Pulmonary artery endothelial cell (primary cell): ENCODE data around the gene CUX1. TPM values are rescaled to one million over a fixed set of nuclear protein-coding genes. Genes with fewer than 3 reads are reported as not detected.
"Not testable (repeated sequence)": the region's sequence is repeated elsewhere in the genome, so short reads cannot be mapped to it uniquely, and the experiment has no call there.

Source experiments
- DNase-seq: peaks from one replicate; pipeline ENCODE4 v3.0.0-alpha.2; 2011; ENCODE audit warnings: low read depth, low spot score
- total RNA-seq: library from RNA; depleted of rRNA; stranded (reverse); fragments of >200 nt; gene quantifications from 2 replicates; pipeline ENCODE4 v1.2.3, GENCODE V29; 2014

CUX1 gene
- total RNA-seq, 1 donor from 2014 or later = 20.8 TPM

DNA sequence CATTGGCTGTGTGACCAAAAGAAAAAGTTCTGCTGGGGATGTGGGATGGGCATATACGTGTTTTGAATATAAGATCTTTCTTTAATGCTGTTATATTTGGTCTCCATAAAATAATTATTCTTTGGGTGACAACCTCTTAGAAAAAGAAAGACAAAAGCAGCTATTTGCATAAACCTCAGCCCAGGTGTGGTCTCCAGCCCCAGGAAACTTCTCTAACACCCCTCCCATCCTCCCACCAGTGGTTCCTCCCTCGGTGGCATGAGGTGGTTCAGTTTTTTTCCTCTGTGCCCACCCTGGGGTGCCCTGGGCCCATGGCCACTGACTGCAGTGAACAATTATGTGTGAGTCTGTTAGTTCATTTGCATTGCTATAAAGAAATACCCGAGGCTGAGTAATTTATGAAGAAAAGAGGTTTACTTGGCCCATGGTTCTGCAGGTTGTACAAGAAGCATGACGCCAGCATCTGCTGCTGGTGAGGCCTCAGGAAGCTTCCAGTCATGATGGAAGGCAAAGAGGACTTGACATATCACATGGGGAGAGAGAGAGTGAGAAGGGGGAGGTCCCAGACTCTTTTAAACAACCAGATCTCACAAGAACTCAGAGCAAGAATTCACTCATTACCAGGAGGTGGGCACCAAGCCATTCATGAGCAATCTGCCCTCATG is 165.9 kb downstream of the CUX1 start:
- no peak for DNase-seq

DNA sequence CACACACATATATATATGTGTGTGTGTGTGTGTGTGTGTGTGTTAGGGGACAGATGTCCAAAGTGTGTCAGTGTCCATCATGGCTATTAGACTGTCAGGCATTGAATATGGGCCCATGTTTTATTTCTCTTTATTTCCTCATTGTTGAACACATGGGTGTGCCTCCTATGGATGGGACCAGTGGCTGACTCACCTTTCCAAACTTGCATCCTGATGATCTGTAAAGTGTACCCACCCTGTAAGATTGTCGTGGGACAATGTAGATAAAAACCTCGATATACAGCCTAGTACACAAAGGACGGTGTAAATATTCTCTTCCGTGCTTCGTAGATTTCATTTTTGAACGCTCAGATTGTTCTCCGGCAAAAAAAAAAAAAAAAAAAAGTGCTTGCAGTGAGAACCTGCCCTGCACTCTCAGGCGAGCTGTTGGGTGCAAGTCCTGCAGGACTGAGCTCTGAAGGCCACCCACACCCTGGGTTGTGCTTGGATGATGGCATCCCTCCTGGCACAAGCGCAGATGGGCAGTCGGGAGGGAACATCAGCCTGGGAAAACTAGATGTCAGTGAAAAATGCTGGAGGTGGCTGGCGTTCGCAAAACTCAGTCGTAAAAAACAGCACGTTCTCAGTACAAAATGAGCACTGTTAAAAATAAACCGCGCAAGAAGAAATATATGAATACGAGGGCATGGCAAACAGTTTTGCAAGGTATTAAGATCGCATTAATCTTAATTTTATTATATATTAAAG is 166.9 kb downstream of the CUX1 start:
- DNase-seq = no peak

DNA sequence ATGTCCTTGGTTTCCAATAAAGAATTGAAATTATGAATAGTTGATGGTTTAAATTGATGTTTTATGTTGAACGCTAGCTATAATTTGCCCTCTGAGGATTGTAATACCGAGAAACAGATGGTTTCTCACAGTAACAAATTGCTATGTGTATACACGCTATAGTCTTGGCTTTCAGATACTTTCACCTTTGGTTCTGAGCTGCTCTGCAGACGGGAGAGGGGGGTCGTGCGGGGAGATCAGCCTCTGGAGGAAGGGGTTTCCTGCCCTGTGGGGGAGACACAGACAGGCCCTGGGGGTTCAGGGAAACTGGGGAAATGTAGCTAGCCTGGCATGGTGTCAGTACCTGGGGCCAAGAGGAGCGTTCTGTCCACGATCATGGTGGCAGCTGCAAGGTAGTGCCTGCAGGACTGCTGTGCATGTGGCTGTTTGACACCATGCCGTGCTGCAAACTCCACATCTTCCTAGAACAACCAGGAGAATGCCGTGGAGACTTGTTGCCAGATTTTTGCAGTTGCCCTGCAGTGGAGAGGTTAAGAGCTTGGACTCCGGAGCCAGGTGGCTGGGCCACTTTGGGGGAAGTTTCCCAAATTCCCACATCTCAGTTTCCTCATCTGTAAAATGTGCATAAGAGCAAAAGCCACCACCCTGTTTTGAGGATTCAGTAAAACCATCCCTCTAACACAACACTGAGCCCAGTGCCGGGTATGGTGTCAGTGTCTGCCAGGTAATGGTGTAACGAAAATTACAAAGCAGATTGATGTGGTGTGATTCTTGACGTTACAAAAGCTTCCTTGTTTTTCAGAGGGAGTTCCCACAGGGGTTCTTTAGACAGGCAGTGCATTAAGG is 167.9 kb downstream of the CUX1 start:
- no peak for DNase-seq

DNA sequence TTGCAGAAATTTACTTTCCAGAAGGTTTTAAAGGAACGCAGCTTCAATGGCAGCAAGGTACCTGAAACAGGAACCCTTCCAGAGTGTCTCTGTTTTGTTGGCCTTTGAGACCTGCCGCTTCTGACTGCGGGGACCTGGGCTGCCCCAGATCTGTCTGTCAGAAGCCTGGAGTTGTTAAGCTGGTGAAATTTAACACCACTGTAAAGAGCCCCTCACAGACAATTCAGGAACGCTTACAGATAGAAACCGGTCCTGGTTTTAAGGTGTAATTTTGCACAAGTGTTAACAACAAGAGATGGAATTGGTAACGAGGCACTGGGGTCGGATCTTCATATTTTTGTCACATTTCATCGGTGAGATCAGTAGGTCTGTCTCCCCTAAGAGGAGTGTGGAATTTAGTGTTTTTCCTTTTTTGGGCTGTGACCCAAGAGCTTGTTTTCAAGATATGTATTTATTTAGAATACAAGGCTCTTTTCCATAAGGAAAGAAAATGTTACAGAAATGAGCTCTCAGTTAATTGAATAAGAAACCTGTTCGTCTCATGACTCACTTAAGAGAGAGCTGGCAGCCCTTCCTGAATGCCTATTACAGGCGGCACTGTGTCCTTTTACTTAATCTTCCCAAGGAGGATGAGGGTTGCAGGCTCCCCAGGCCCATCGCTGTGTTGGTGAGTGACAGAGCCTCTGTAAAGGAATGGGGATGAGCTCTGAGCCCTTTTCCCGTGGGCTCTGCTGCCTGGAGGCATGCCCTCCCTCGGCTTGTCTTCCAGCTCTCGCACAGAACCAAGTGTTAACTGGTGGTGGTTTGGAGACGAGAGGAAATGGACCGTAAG is 168.7 kb downstream of the CUX1 start:
- no peak for DNase-seq

DNA sequence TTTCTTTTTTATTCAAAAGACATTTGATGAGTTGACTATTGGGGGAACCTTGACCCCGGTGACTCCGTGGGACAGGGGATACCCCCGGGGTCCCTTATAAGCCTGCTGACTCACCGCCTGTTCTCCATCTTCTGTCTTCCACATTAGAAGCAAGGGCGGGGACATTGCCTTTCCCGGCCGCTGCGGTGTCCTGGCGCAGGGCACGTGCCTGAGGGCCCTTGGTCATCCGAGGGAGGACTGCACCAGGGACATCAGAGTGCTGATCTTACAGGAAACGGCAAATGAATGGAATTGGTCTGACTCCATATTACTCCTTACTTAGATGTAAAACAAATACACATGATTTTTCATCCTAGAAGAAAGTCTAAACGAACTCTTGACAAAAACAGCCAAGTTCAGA is 170.1 kb downstream of the CUX1 start:
- no peak for DNase-seq

DNA sequence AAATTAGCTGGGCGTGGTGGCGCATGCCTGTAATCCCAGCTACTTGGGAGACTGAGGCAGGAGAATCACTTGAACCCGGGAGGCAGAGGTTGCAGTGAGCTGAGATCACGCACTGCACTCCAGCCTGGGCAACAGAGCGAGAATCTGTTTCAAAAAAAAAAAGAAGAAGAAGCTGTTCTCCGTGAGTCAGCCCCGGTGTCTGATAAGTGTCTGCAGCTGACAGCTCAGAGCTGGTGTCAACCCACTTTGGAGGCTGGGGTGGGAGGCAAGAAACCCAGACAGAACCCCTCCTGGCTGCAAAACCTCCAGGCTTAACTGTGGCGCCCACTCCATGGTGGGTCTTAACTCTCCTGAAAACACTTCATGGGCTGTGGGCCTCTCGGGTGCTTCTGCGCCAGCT is 170.6 kb downstream of the CUX1 start:
- DNase-seq = not testable (repeated sequence)

DNA sequence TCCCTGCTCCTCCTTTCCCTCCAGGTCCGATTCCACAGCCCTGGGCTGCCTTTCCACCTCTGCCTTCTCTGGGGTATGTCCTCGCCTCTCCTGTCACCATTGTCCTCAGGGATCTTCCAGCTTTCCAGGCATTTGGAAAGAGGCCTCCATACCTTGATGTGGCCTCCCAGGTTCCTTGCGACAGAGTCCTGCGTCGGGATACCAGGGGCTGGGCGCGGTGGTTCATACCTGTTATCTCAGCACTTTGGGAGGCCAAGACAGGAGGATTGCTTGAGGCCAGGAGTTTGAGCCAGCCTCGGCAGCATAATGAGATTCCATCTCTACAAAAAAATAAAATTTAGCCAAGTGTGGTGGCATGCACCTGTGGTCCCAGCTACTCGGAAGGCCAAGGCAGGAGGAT is 171.1 kb downstream of the CUX1 start:
- DNase-seq = no peak

DNA sequence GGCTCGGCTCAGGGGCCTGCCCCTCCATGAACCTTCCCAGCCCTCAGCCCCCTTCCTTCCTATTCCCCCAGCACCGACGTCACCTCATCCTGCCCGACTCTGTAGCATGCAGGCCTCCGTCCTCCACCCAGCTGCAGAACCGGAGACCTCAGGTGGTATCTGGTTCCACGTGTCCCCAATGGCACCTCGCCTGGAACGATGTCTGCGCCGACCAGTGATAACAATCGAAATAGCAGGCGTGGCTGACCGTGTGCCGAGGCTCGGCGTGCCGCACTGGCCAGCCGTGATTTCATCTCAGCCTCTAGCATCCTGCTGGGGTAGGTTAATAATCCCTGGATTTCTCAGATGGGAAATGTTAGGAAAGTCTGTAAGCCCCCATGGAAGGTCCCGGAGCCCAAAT is 171.7 kb downstream of the CUX1 start:
- DNase-seq = no peak

DNA sequence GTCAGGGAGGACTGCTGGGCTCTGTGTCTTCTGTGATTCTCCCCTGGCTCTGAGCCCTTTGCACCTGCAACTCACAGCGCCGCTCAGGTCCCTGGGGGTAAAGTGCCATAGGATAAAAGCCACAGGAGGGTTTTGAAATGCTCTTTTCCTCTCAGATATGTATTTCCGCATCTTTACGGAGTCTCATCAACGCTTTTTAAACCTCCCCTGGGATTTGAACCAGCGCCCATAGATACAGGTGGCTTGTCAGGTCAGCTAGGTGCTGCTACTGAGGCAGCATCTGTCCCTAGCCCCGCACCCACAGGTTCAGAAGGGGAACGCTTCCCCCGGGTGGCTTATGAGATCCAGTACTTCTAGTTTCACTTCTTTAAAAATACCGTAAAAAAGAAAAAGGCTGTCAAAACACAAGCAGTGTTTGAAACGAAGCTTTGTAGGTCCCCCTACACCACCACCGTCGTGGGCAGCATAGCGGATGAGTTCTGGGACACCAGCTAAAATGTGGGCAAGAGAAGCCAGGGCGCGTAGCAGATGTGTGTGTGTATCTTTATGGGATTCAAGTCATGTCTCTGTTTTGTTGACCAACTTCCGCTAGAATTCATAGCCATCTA is 173.5 kb downstream of the CUX1 start:
- DNase-seq = no peak

DNA sequence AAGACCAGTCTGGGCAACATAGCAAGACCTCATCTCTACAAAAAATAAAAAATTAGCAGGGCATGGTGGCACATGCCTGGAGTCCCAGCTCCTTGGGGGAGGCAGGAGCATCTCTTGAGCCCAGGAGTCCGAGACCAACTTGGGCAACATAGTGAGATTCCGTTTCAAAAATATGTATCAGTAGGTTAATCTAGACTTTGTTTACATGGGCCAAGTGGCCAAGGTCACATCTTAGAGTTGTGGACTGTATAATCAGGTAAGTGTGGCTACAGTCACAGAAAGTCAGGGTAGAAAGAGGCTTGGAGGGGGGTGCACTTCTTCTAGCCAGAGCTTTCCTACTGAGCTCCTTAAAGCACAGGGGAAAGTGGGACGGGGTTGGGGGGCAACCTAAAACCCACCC is 174.4 kb downstream of the CUX1 start:
- no peak for DNase-seq

DNA sequence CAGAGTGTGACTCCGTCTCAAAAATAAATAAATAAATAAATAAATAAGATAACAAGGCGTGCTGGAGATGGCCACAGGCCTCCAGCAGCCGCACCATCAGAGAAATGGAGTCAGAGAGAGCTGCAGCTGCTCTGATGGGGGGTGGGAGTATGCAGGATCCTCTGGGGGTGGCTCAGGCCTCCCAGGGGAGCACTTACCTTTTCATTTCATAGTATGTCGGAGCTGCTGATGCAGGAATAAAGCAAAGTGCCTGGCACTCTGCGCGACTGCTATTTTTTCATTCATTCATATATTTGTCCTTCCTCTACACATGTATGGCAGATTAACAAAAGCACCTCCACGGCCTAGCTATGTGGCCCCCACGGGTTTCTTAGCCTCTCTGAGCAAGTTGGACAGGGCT is 175.9 kb downstream of the CUX1 start:
- no peak for DNase-seq

DNA sequence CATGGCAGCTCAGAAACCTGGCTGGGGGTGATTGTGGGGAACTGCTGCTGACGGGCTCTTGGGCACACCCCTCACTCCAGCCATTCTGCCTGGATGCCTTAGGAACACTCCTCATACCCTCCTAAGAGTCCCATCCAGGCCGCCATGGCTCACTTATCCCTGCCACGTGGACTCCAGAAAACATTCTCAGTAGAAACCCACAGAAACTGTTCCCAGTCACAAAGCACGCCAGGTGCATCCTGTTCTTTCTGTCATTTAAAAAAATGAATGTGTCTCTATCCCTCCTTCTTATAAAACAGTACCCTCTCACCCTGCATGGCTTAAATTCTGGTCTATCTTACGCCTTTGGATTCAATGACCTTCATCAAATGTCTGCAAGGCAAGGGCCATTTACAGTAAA is 177.7 kb downstream of the CUX1 start:
- DNase-seq = no peak

DNA sequence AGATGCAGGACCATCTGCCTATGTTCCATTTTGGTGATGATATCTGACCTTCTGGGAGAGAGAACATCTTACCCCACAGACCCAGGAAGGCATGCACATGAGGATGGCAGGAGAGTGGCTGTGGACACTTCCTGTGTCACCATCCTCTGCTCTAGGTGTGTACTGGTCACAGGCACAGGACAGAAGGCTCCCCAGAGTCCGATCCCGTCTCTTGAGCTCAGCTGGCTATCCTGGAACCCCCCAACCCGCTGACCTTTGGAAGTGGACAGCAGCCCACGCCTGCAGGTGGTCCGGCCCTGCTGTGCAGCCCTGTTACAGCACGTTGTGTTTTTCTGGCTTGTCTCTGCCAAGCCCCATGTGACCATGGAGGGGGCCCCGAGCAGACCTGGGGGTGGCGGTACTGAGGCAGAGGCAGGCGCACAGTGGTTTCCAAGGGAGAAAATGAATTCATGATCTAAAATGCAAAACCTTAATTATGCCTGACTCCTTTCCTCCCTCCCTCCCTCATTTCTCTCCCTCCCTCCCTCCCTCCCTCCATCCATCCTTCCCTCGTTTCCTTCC is 178.8 kb downstream of the CUX1 start:
- no peak for DNase-seq

DNA sequence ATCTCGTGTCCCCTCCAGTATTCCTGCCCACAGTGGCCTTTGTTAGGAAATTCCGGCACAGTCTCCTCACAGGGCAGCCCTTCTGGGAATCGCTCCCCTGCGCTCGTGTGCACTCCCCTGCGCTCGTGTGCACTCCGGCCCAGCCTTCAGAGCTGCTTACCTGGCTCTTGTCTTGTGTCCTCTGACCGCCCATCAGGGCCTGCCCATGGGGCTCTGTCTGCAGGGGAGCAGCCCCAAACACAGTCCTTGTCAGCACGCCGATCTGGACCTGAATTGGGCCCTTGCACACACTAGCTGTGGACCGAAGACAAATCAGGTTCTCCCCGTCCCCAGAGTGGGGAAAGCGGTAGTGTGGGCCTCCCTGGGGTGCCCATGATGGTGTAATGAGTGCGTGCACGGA is 179.4 kb downstream of the CUX1 start:
- no peak for DNase-seq

DNA sequence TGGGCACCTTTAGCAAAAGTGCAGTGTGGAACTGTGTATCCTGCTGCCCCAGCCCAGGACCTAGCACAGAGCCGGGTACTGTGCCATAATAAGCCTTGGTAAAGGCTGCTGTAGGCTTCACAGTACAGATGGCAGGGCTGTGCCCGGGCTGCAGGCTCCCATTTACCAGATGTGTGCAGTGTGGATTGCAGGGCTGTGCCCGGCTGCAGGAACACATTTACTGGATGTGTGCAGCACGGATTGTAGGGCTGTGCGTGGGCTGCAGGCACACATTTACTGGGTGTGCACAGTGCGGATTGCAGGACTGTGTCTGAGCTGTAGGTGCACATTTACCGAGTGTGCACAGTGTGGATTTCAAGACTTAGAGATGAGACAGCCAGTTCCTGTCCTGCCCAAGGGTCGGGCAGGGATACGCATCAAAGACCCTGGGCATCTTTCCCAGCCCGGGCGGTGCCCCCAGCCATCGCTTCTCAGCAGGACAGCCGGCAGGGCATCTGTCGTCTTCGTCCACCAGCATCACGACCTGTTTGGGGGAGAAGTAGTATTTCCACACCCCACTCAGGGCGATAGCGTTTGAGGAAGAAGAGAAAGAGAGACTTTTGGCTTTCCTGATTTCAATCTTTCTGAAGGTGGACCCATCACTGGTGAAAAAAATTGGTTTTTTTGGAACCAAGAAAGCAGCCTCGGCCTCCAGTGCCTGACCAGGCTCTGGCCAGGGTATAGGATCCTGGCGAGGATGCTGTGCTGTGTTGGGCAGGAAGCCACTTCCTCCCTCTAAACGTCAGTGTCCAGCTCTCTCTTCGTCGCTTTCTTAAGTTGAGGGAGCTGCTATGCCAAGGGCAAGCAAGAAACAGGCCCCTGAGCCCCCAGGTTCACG is 180.8 kb downstream of the CUX1 start:
- DNase-seq = no peak

DNA sequence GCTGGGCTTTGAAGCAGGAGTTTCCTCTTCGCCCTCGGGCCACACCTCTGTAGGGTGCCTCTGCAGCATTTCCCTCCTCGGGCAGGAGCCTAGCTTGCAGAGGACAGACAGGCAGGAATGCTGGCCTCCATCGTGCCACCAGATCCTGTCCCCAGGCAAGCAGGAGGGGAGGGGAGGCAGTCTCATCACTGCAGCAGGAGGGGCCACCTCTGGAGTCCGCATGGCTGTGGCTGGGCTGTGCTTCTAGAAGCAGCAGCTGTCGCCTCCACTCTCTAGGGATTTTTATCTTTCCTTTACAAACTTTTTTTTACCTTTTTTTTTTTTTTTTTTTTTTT is 181.4 kb downstream of the CUX1 start:
- DNase-seq = no peak

DNA sequence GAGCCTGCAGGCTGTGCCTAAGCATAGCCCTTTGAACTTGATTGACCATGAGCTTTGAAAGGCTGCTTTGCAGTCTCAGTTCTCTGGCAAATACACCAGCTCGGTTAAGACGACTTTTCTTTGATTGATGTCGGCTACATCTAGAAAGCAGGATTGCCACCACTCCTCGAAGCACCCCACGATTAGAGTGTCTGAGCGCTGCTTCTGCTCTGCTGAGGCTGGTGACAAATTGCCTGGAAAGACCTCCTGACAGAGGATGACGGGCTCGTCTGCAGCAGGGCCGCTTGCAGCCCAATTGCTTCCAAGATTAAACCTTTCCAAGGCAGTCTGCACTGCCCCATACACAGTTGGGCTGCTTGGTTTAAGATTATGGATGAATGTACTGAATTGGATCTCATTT is 182.0 kb downstream of the CUX1 start:
- DNase-seq = no peak

DNA sequence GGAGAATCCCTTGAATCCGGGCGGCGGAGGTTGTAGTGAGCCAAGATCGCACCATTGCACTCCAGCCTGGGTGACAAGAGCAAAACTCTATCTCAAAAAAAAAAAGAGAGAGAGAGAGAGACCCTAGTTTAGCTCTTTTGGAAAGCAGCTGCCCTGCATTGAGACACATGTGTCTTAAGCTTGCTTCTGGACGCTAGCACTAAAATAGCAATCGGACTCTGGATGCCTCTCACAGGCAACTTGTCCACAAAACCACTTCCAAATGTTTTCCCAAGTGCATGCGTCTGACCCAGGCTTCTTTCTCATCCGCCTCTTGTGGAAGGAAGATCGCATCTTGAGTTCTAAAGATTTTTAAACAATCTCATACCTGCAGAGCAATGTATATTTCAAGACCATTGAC is 182.7 kb downstream of the CUX1 start:
- no peak for DNase-seq

DNA sequence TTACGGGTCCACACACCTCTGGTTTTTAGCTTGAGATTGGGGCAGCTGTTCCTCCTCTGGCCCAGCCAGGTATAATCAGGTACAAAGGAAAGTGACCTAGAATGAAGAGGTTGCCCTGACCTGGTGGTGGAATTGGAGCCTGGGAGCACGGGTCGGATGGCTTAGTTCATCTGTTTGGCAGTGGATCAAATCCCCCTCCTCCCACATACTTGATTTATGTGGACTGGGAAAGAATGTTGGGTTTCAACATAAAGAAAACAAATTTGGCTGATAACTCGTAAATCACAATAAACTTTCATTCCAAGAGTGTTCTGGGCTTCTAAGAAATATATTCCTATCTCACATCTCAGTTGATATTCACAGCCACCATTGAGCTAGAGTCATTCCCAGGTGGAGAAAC is 186.8 kb downstream of the CUX1 start:
- DNase-seq = no peak

DNA sequence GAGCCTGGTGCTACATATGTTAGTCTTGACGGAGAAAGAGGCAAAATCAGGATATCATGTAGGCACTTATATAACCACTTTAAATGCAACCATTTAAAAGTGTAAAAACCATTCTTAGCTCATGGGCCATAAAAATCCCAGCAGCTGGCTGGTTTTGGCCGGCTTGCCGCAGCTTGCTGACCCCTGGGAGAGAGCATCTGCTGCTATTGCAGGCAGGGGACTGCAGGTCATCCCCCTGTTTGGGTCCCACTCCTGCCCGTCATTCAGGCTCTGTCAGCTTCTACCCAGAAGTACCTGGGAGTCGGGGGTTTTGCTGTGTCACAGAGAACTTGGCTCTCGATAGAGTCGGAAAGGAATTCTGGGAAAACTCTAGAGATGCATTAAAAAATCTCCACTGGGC is 187.4 kb downstream of the CUX1 start:
- no peak for DNase-seq
